ENCODE results near the gene GJA10.

The GJA10 gene

DNA sequence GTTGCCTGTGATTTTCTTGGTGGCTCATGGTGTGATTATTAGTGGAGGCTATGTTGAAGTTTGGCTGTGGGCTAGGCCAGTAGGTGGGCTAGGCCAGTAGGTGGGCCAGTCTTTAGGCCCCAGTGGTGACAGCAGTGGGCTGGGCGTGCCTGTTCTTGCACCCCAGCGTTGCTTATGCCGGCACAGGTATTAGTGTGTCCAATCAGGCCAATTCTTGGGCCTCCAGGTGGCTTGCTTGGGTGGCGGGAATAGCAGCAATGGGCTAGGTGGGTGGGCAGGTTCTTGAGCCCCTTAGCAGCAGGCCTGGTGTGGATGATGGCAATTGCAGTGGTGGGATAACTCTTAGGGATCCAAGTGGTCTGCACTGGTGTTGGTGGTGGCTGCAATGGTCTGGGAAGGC lies 22.9 kb downstream of the GJA10 start:
- no peak for DNase-seq (ENCODE audit: low spot score)

DNA sequence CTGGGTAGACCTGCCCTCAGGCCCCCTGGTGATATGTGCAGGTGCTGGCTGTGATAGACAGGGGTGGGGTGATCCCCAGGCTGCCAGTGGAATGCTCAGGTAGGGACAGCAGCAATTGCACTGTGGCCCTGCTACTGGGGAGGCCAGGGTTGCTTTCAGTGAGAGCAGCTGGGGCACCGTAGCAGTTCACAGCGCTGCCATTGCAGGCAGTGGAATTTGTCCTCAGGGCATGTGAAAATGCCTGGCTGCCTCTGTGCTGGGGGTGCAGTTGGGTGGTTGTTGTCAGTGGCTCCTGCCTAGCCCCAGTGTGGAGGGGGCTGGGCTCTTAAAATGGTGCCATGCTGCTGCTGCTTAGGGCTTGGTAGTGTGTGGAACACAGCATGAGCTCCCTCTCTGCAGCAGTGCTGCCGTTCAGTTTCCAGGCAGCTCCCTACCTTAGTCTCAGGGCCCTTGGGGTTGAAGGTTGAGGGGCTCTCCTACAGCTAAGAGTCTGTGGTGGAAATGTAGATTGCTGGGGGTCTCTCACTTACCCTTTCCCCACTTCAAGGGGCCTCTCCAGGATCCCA lies 23.6 kb downstream of the GJA10 start:
- no peak for DNase-seq (ENCODE audit: low spot score)

DNA sequence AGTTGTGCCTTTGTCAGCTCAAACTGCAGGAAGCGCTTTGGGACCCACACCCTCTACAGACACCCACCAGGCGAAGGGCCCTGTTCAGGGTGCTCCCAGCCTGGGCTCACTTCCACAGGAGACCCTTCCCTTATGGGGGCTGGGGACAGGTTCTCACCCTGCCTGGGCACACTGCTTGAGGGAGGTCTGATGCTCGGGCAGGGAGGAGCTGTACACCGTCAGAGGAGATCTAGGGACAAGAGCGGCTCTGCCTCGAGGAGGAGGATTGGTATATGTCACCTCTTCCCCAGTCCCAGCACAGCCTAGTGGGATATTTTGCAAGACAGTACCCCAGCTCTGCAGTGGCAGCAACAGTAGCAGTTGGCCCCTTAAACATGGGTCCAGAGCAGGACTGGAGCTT lies 26.9 kb downstream of the GJA10 start:
- DNase-seq (ENCODE audit: low spot score), result no peak

GRCh38 chr6:89921691-89922090 lies 27.4 kb downstream of the GJA10 start:
- no peak for DNase-seq (ENCODE audit: low spot score)

- no peak for DNase-seq (ENCODE audit: low spot score)
Measured at GRCh38 chr6:89924231-89924630, 30.0 kb downstream of the GJA10 start.

DNA sequence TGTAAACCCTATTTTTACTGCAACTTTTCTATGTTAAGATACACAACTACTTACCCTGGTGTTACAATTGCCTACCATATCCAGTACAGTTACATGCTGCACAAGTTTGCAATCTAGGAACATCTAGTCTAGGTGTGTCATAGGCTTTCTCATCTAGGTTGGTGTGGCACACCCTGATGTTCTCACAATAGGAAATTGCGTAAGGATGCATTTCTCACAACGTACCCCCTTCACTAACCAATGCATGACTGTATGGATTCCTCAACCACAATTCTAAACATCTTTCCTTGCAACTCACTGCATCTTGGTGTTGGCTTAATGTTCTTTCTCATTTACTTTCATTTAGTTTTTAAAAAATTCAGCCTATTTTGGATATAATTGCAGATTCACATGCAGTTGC lies 31.6 kb downstream of the GJA10 start:
- no peak for DNase-seq (ENCODE audit: low spot score)

- DNase-seq (ENCODE audit: low spot score), result no peak
Measured at GRCh38 chr6:89927264-89927663, 33.0 kb downstream of the GJA10 start.

GRCh38 chr6:89927791-89928550 lies 33.7 kb downstream of the GJA10 start:
- no peak for DNase-seq (ENCODE audit: low spot score)

GRCh38 chr6:89928604-89929003 lies 34.3 kb downstream of the GJA10 start:
- no peak for DNase-seq (ENCODE audit: low spot score)

- DNase-seq (ENCODE audit: low spot score), result no peak
Measured at GRCh38 chr6:89930789-89931188, 36.5 kb downstream of the GJA10 start.

DNA sequence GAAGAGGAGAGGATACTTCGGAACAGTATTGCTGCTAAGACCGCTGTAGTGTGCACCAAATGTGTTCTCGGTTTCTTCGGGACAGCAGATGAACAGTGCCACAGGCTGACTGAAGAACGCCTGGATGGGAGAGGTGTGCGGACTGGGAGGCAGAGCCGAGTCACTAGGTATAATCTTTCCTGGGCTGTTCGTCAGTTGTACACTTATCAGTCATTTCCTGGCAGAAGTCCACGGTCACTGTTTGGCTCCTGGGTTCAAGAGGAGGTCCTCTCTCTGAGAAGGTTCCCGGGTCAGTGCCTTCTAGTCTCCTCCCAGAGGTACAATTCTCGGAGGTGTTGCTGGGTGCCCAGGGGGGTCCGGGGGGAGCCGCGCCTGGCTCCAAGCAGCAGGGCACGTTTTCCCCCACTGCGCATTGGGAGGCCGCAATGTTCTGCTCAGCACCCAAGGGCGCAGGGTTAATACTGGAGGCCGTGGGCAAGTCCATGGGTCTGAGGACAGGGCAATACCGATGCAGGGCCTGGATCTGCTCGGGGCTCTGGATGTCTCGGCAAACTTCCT lies 38.1 kb downstream of the GJA10 start:
- DNase-seq (ENCODE audit: low spot score), result no peak

DNA sequence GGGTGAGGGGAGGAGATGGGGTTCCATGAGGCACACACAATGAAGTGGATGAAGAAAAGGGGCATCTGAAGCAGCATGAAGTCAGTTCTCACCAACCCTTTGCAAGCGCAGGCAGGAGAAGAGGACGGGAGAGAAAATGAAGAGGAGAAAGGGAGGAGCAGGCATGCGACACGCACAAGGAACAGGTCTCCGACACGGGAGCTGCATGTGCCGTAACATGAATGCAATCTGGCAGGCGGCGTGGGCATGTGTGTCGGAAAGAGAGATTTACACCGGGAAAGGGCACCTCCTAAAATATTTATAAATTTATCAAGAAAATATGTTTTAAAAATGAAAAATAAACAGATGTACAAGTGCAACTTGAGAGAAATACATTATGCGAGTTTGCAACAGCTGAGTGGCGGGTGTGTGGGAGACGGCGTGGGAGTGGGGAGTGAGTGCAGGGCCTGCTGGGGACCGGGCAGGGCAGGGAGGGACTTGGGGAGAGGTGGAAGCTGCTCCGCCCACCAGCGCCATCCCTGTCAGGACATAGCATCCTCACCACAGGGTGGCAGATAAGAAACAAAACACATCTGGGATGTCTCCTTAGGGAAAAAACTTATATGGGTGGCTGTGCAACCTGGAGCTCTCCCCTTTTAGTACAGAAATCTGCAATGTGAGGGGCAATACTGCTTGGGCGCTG lies 40.6 kb downstream of the GJA10 start:
- no peak for DNase-seq (ENCODE audit: low spot score)

GRCh38 chr6:89936177-89936576 lies 41.9 kb downstream of the GJA10 start:
- no peak for DNase-seq (ENCODE audit: low spot score)

GRCh38 chr6:89938014-89938413 lies 43.7 kb downstream of the GJA10 start:
- DNase-seq (ENCODE audit: low spot score), result no peak

GRCh38 chr6:89939144-89939543 lies 44.9 kb downstream of the GJA10 start:
- no peak for DNase-seq (ENCODE audit: low spot score)

- peak; percentile 92 for DNase-seq (ENCODE audit: low spot score)
Measured at GRCh38 chr6:89940225-89941027, 46.2 kb downstream of the GJA10 start.

GRCh38 chr6:89941031-89941762 lies 46.9 kb downstream of the GJA10 start:
- peak; percentile 85 for DNase-seq (ENCODE audit: low spot score)

DNA sequence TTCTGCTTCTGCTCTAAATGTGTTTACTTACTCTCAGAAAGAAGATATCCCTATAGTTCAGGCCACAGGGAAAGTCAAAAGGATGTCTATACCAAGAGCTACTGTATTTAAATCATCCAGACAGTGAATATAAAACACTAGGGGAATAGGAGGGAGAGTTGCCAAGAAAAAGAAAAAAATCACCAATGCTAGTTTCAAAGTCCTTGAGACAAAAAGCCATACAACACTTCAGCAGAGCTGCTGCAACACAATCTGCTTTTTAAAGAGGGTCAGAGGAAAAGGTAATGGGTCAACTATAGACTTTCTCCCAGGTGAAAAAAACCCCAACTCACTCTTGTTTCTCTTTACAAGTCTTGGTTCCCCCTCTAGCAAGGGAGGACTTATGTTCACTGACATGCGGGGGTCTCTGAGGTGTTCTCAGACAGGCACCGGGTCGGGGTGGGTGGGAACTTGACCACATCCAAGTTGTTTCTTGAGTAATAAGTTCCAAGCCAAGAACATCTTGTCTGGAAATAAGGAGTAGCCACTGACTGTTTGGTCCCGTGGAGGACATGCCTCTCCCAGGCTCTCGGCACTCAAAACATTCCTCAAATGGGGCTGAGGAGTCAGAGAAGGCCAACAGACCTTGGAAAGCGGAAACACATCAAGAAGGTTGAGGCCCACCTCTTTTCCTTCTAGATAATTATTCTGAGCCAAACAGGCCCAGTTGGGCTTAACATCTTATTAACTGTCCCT lies 47.7 kb downstream of the GJA10 start:
- DNase-seq (ENCODE audit: low spot score), result no peak

GRCh38 chr6:89942601-89943000 lies 48.3 kb downstream of the GJA10 start:
- DNase-seq (ENCODE audit: low spot score), result no peak

DNA sequence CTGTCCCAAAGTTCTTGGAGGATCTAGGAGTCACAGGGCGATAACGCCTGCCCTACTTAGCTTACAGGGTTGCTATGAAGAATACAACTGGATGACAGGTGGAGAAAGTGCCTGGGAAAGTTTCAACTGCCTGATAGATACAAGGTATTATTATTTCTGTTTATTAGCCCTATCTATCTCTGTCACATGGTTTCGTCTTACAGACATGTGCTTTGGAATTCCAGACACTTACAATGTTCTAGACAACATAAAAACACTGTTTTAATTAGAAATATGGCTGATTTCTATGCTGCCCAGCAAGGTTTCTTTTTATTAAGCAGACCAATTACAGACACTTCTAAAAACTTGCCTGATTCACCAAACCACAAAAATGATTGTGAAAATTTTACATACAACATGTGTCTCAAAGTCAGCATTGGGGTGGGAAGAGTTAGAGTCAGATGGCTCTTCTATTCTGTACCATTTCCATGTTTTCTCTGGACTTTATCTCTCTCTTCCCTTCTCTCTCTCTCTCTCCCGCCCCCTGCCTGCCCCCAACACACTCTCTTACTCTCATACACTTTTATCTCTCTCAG lies 50.0 kb downstream of the GJA10 start:
- no peak for DNase-seq (ENCODE audit: low spot score)

Data from globus pallidus (tissue), 1 donor.